ENCODE results near the gene CSF2RB.

The CSF2RB gene

DNA sequence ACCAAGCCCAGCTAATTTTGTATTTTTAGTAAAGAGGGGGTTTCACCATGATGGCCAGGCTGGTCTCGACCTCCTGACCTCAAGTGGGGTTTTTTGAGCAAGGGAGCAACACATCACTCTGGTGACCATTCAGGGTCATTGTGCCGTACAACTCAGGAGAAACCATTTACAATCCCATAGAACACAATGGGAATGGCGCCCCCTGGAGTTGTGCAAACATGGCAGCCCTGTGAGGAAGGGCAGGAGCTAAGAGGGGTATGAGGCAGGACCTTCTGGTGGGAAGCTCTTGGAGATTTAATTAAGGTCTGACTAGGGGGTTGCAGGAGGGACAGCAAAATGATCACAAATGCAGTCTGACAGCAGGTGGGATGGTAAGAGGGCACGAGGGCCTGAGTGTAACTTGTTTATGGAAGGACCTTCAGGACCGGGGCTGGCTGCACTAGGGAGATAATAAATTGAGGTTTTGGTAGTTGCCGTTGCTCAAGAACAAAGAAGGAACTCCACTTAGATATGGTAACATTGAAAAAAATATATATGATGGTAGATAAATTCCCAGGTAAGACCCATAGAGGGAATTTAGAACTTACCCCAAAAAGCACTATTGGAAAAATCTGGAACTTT lies 9.1 kb upstream of the CSF2RB start:
- WGBS (ENCODE audit: insufficient coverage) = 57% methylated on average over 4 of the region's 6 CpGs

DNA sequence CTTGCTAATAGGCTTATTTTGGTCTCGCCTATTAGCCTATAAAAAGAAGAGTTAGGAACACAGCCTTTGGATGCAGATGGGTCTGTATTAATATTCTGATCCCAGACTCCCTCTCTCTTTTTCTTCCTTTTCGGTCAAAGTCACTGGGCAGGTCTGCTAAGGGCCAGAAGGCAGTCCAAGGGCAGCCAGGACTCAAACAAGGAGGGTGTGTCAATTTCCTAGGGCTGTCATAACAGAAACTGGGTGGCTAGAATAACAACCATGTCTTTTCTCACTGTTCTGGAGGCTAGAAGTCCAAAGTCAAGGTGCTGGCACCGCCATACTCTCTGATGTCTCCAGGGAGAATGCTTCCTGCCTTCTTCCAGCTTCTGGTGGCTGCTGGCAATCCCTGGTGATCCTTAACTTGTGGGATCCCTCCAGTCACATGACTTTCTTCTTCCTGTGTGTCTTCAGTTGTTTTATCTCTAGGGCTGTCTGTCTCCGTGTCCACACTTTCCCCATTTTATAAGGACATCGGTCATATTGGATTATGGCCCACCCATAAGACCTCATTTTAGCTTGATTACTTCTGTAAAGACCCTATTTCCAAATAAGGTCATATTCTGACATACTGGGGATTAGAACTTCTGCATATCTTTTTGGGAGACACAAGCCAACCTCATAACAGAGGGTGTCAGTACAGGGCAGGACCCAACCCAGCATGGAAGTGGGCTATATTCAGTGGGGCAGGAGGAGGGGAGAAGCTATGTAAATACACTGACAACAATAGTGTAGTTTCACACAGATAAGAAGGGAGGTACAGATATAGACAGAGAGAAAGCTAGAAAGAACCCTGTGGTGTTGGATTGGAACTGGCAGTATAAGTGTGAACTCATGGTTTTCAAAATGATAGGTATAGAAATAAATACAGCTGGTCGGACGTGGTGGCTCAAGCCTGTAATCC lies 5.9 kb upstream of the CSF2RB start:
- no peak for DNase-seq
- POLR2A ChIA-PET = interaction anchor here (0.6 kb wide), 1 partner anchor 72 kb away, joined by 4 read pairs; no protein-coding TSS in a partner anchor
- H3K27ac ChIP-seq (ENCODE audit: insufficient read depth in 1 of 2, low read depth in 1 of 2, low read length in 2 of 2, poor library complexity in 1 of 2, severe bottlenecking in 2 of 2) = no peak overlapping the region
- WGBS (ENCODE audit: insufficient coverage) = 100% methylated on average over 3 of the region's 7 CpGs
- H3K4me3 ChIP-seq (ENCODE audit: control insufficient read depth in 1 of 7, extremely low read depth in 1 of 7, insufficient read depth in 4 of 7, low read depth in 2 of 7, low read length in 6 of 7) = no peak overlapping the region
- H3K27me3 ChIP-seq (replicated peaks in 2 of 5; ENCODE audit: control insufficient read depth in 4 of 5, insufficient read depth in 5 of 5, low read length in 4 of 5) = no peaks in the 10 kb centered on the region
- no peaks in the 10 kb centered on the region for H3K9me3 ChIP-seq (ENCODE audit: control extremely low read depth in 1 of 5, control insufficient read depth in 4 of 5, insufficient read depth in 2 of 5, low read depth in 1 of 5, low read length in 4 of 5)
- peaks cover under 1 to 7% (median 5%) of the 10 kb centered on the region in 4 experiments for H3K4me1 ChIP-seq (ENCODE audit: control extremely low read depth in 1 of 4, control insufficient read depth in 4 of 4, insufficient read depth in 4 of 4, low read length in 3 of 4)
- H3K36me3 ChIP-seq (ENCODE audit: control insufficient read depth in 4 of 4, insufficient read depth in 4 of 4, low read length in 3 of 4) = no peaks in the 10 kb centered on the region
- CTCF ChIA-PET = interaction anchor here (0.5 to 1.4 kb wide), 4 partner anchors 16 to 70 kb away, joined by 3 to 4 read pairs (median 3); no protein-coding TSS in a partner anchor

More for the DNA sequence above, 9.1 kb upstream of the CSF2RB start:
- H3K36me3 ChIP-seq (ENCODE audit: control insufficient read depth in 4 of 4, insufficient read depth in 4 of 4, low read length in 3 of 4) = no peaks in the 10 kb centered on the region
- CTCF ChIA-PET = interaction anchor here (0.8 to 1.2 kb wide), 4 partner anchors 9 to 73 kb away, joined by 3 to 4 read pairs (median 3); partner anchors contain the start of gene CSF2RB
- peaks cover 0 to 8% (median 0%) of the 10 kb centered on the region in 5 experiments for H3K9me3 ChIP-seq (ENCODE audit: control extremely low read depth in 1 of 5, control insufficient read depth in 4 of 5, insufficient read depth in 2 of 5, low read depth in 1 of 5, low read length in 4 of 5)
- no peak overlapping the region for H3K4me3 ChIP-seq (ENCODE audit: control insufficient read depth in 1 of 7, extremely low read depth in 1 of 7, insufficient read depth in 4 of 7, low read depth in 2 of 7, low read length in 6 of 7)
- H3K27ac ChIP-seq (ENCODE audit: insufficient read depth in 1 of 2, low read depth in 1 of 2, low read length in 2 of 2, poor library complexity in 1 of 2, severe bottlenecking in 2 of 2) = peak overlapping the region in 1 of 2 experiments; percentile 87
- no peaks in the 10 kb centered on the region for H3K27me3 ChIP-seq (replicated peaks in 2 of 5; ENCODE audit: control insufficient read depth in 4 of 5, insufficient read depth in 5 of 5, low read length in 4 of 5)
- DNase-seq = peak; percentile 63 to 91 (median 85)
- POLR2A ChIA-PET = no interaction called here
- peaks cover 4 to 28% (median 10%) of the 10 kb centered on the region in 4 experiments for H3K4me1 ChIP-seq (ENCODE audit: control extremely low read depth in 1 of 4, control insufficient read depth in 4 of 4, insufficient read depth in 4 of 4, low read length in 3 of 4)

DNA sequence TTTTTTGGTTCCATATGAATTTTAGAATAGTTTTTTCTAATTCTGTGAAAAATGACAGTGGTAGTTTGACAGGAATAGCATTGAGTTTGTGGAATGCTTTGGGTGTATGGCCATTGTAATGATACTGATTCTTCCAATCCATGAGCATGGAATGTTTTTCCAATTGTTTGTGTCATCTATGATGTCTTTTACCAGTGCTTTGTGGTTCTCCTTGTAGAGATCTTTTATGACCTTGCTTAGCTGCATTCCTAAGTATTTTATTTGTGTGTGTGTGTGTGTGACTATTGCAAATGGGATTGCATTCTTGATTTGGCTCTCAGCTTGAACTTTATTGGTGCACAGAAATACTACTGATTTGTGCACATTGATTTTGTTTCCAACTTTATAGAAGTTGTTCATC lies 3.0 kb upstream of the CSF2RB start:
- ChIA-PET CTCF (interaction anchor here (1.3 to 1.6 kb wide), 3 partner anchors 9 to 51 kb away, joined by 3 to 4 read pairs (median 3); no protein-coding TSS in a partner anchor), POLR2A (interaction anchor here (0.6 kb wide), 1 partner anchor 20 kb away, joined by 4 read pairs; no protein-coding TSS in a partner anchor)
- peaks cover 2 to 22% (median 16%) of the 10 kb centered on the region in 4 experiments for H3K4me1 ChIP-seq (ENCODE audit: control extremely low read depth in 1 of 4, control insufficient read depth in 4 of 4, insufficient read depth in 4 of 4, low read length in 3 of 4)
- H3K27me3 ChIP-seq (replicated peaks in 2 of 5; ENCODE audit: control insufficient read depth in 4 of 5, insufficient read depth in 5 of 5, low read length in 4 of 5) = no peaks in the 10 kb centered on the region
- no peaks in the 10 kb centered on the region for H3K9me3 ChIP-seq (ENCODE audit: control extremely low read depth in 1 of 5, control insufficient read depth in 4 of 5, insufficient read depth in 2 of 5, low read depth in 1 of 5, low read length in 4 of 5)
- H3K36me3 ChIP-seq (ENCODE audit: control insufficient read depth in 4 of 4, insufficient read depth in 4 of 4, low read length in 3 of 4) = no peaks in the 10 kb centered on the region
- DNase-seq = no peak
- no peak overlapping the region for H3K27ac ChIP-seq (ENCODE audit: insufficient read depth in 1 of 2, low read depth in 1 of 2, low read length in 2 of 2, poor library complexity in 1 of 2, severe bottlenecking in 2 of 2)
- H3K4me3 ChIP-seq (ENCODE audit: control insufficient read depth in 1 of 7, extremely low read depth in 1 of 7, insufficient read depth in 4 of 7, low read depth in 2 of 7, low read length in 6 of 7) = no peak overlapping the region

DNA sequence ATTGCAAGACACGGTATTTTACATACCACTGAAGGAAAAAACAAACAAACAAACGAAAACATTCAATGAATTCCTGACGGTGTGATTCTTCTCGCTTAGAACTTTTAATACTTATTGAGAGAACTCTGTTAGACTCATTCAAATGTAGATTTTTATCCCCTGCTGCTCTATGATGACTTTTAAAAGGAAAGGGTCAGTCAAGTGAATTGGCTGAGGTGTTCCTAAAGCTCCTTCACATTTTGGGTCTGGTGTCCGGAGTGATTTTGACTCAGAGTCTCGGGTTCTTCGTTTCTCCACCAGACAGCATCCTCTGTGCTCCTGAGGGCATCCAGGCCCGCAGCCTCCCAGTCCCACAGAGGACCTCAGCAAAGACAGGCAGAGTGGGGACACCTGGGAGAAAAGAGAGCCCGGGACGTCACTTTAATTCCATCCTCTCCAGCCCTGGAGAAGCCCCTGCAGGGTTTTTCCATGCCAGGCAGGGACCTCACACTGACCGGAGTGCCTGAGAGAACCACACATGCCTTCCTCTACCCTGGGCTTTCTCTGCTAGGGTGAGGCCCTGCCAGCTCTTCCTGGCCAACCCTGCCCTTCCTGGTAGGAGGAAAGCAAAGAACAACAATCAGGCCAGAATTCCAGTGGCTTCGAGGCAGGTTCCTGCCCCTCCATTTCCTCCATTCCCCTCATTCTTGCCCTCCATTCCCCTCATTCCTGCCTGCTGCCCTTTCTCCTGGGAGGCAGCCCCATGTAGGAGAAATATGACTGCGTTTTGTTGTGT lies 1.4 kb upstream of the CSF2RB start:
- H3K4me1 ChIP-seq (ENCODE audit: control extremely low read depth in 1 of 4, control insufficient read depth in 4 of 4, insufficient read depth in 4 of 4, low read length in 3 of 4) = peaks cover 2 to 22% (median 16%) of the 10 kb centered on the region in 4 experiments
- 97% methylated on average over 6 of the region's 13 CpGs for WGBS (ENCODE audit: insufficient coverage)
- H3K4me3 ChIP-seq (ENCODE audit: control insufficient read depth in 1 of 7, extremely low read depth in 1 of 7, insufficient read depth in 4 of 7, low read depth in 2 of 7, low read length in 6 of 7) = no peak overlapping the region
- no peaks in the 10 kb centered on the region for H3K27me3 ChIP-seq (replicated peaks in 2 of 5; ENCODE audit: control insufficient read depth in 4 of 5, insufficient read depth in 5 of 5, low read length in 4 of 5)
- peak overlapping the region in 1 of 2 experiments; percentile 3 for H3K27ac ChIP-seq (ENCODE audit: insufficient read depth in 1 of 2, low read depth in 1 of 2, low read length in 2 of 2, poor library complexity in 1 of 2, severe bottlenecking in 2 of 2)
- ChIA-PET POLR2A (no interaction called here), CTCF (interaction anchor here (1.1 to 1.3 kb wide), 2 partner anchors 18 to 53 kb away, joined by 3 read pairs; no protein-coding TSS in a partner anchor)
- no peak for DNase-seq
- no peaks in the 10 kb centered on the region for H3K36me3 ChIP-seq (ENCODE audit: control insufficient read depth in 4 of 4, insufficient read depth in 4 of 4, low read length in 3 of 4)
- H3K9me3 ChIP-seq (ENCODE audit: control extremely low read depth in 1 of 5, control insufficient read depth in 4 of 5, insufficient read depth in 2 of 5, low read depth in 1 of 5, low read length in 4 of 5) = no peaks in the 10 kb centered on the region

DNA sequence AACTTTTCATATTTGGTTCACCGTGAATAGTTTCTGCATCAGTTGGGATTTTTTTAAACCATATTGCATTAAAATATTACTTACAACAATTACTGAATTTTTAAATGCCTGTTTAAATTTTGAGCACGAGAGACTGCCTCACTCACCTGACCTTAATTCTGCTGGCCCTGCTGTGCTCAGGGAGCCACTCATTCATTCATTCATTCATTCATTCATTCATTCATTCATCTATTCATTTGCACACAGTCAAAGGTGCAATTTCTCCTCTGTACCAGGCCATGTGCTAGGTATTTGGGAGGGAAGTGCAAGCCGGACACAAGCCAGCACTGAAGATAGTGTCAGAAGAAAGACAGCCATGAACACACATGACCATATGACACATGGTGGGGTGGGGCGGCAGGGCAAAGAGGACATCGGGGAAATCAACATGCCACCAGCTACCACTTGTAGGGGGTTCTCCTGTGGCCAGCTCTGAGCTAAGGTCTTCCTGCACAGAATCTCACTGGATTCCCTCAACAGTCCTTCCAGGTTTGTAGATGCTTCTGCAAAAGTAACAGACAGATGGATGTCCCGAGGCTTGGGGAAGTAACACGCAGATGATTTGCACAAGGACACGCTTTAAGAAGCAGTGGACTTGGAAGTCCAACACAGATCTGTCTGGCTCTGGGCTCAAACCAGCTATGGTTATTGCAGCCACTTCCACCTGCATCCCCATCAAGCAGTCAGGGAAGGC lies 568 bp upstream of the CSF2RB start:
- whole genome bisulfite sequencing (ENCODE audit: insufficient coverage) = 87% methylated on average over 7 of the region's 8 CpGs
- peak overlapping the region in 1 of 2 experiments; percentile 93 for H3K27ac ChIP-seq (ENCODE audit: insufficient read depth in 1 of 2, low read depth in 1 of 2, low read length in 2 of 2, poor library complexity in 1 of 2, severe bottlenecking in 2 of 2)
- CTCF ChIA-PET = interaction anchor here (1.0 to 1.2 kb wide), 2 partner anchors 8 to 39 kb away, joined by 3 read pairs; no protein-coding TSS in a partner anchor

DNA sequence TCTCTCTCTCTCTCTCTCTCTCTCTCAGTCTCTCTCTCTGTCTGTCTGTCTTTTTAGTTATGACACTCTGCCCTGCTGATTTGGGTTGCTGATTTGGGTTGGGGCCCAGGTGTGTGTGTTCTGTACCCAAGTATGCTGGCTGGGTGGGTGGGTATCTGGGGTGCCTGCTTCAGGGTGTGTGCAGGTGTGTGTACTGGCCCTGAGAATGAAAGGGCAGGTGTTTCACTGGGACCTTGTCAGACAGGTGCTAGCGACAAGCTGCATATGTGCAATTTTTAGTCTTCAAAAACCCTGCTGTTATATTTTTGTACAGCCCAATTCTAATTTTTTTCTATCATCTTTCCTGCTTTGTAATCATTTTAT lies 943 bp downstream of the CSF2RB start:
- H3K27ac ChIP-seq (ENCODE audit: insufficient read depth in 1 of 2, low read depth in 1 of 2, low read length in 2 of 2, poor library complexity in 1 of 2, severe bottlenecking in 2 of 2) = peak overlapping the region; percentile 73 to 93
- no peak for DNase-seq
- H3K4me3 ChIP-seq (ENCODE audit: control insufficient read depth in 1 of 7, extremely low read depth in 1 of 7, insufficient read depth in 4 of 7, low read depth in 2 of 7, low read length in 6 of 7) = peak overlapping the region; percentile 39 to 79 (median 70)
- peaks cover 2 to 22% (median 16%) of the 10 kb centered on the region in 4 experiments for H3K4me1 ChIP-seq (ENCODE audit: control extremely low read depth in 1 of 4, control insufficient read depth in 4 of 4, insufficient read depth in 4 of 4, low read length in 3 of 4)
- ChIA-PET CTCF (interaction anchor here (1.3 kb wide), 1 partner anchor 59 kb away, joined by 5 read pairs; no protein-coding TSS in a partner anchor), POLR2A (no interaction called here)
- peaks cover 0 to 7% (median 1%) of the 10 kb centered on the region in 4 experiments for H3K36me3 ChIP-seq (ENCODE audit: control insufficient read depth in 4 of 4, insufficient read depth in 4 of 4, low read length in 3 of 4)
- peaks cover 0 to 4% (median 0%) of the 10 kb centered on the region in 5 experiments for H3K9me3 ChIP-seq (ENCODE audit: control extremely low read depth in 1 of 5, control insufficient read depth in 4 of 5, insufficient read depth in 2 of 5, low read depth in 1 of 5, low read length in 4 of 5)
- no CpG with 5 or more reads among the region's 1 CpG for WGBS (ENCODE audit: insufficient coverage)
- H3K27me3 ChIP-seq (replicated peaks in 2 of 5; ENCODE audit: control insufficient read depth in 4 of 5, insufficient read depth in 5 of 5, low read length in 4 of 5) = no peaks in the 10 kb centered on the region

More for the DNA sequence above, 568 bp upstream of the CSF2RB start:
- no peaks in the 10 kb centered on the region for H3K27me3 ChIP-seq (replicated peaks in 2 of 5; ENCODE audit: control insufficient read depth in 4 of 5, insufficient read depth in 5 of 5, low read length in 4 of 5)
- H3K36me3 ChIP-seq (ENCODE audit: control insufficient read depth in 4 of 4, insufficient read depth in 4 of 4, low read length in 3 of 4) = no peaks in the 10 kb centered on the region
- DNase-seq = no peak
- no peaks in the 10 kb centered on the region for H3K9me3 ChIP-seq (ENCODE audit: control extremely low read depth in 1 of 5, control insufficient read depth in 4 of 5, insufficient read depth in 2 of 5, low read depth in 1 of 5, low read length in 4 of 5)
- H3K4me1 ChIP-seq (ENCODE audit: control extremely low read depth in 1 of 4, control insufficient read depth in 4 of 4, insufficient read depth in 4 of 4, low read length in 3 of 4) = peaks cover 2 to 22% (median 16%) of the 10 kb centered on the region in 4 experiments
- peak overlapping the region in 2 of 7 experiments; percentile 71 to 77 for H3K4me3 ChIP-seq (ENCODE audit: control insufficient read depth in 1 of 7, extremely low read depth in 1 of 7, insufficient read depth in 4 of 7, low read depth in 2 of 7, low read length in 6 of 7)
- POLR2A ChIA-PET = no interaction called here

All from common myeloid progenitor, CD34-positive (primary cell).